GM08714 (cell line): ENCODE measurements around the gene UBA3.

Experiments
- H3K4me3 ChIP-seq: fragments of 200-500 bp; sonication (Bioruptor generic); 2 replicates; pipeline ENCODE4 v1.5.1; 2014; ENCODE audit warnings: mild to moderate bottlenecking, low read length, inconsistent platforms
- ZNF274 ChIP-seq: IDR thresholded peaks from 2 replicates; pipeline ENCODE4 v1.6.1; 2012; ENCODE audit warnings: mild to moderate bottlenecking, low read depth, low read length

UBA3 gene

GRCh38 chr3:69110941-69111546 lies 30.9 kb upstream of the UBA3 start:
- H3K4me3 ChIP-seq = no peak overlapping the region
- TF ChIP-seq ZNF274 = no peak

- no peak overlapping the region for H3K4me3 ChIP-seq
- no peak for TF ChIP-seq ZNF274
These were observed 28.6 kb upstream of the UBA3 start for GRCh38 chr3:69108811-69109210.

GRCh38 chr3:69107841-69108240 lies 27.7 kb upstream of the UBA3 start:
- no peak overlapping the region for H3K4me3 ChIP-seq
- TF ChIP-seq ZNF274 = no peak

- H3K4me3 ChIP-seq = no peak overlapping the region
- TF ChIP-seq ZNF274 = no peak
These were observed 25.2 kb upstream of the UBA3 start for GRCh38 chr3:69105320-69105719.

- no peak overlapping the region for H3K4me3 ChIP-seq
- TF ChIP-seq ZNF274 = no peak
These were observed 24.4 kb upstream of the UBA3 start for GRCh38 chr3:69104586-69104985.

GRCh38 chr3:69103123-69103522 lies 23.0 kb upstream of the UBA3 start:
- TF ChIP-seq ZNF274 = no peak
- H3K4me3 ChIP-seq = no peak overlapping the region

GRCh38 chr3:69102384-69102783 lies 22.2 kb upstream of the UBA3 start:
- H3K4me3 ChIP-seq = no peak overlapping the region
- TF ChIP-seq ZNF274 = no peak

- no peak for TF ChIP-seq ZNF274
These were observed 19.4 kb upstream of the UBA3 start for GRCh38 chr3:69099576-69099975.

GRCh38 chr3:69097407-69098086 lies 17.4 kb upstream of the UBA3 start:
- TF ChIP-seq ZNF274 = no peak
- no peak overlapping the region for H3K4me3 ChIP-seq

More at GRCh38 chr3:69099576-69099975, 19.4 kb upstream of the UBA3 start:
- no peak overlapping the region for H3K4me3 ChIP-seq

- no peak overlapping the region for H3K4me3 ChIP-seq
- TF ChIP-seq ZNF274 = no peak
These were observed 16.1 kb upstream of the UBA3 start for GRCh38 chr3:69096299-69096698.

- TF ChIP-seq ZNF274 = no peak
- H3K4me3 ChIP-seq = no peak overlapping the region
These were observed 15.5 kb upstream of the UBA3 start for GRCh38 chr3:69095636-69096035.

GRCh38 chr3:69094467-69095205 lies 14.5 kb upstream of the UBA3 start:
- peak overlapping the region; percentile 22; the same call in 1 of the 2 replicates for H3K4me3 ChIP-seq
- TF ChIP-seq ZNF274 = no peak

- TF ChIP-seq ZNF274 = no peak
- H3K4me3 ChIP-seq = peak overlapping the region; percentile 44; the same call in 1 of the 2 replicates
These were observed 11.9 kb upstream of the UBA3 start for GRCh38 chr3:69092030-69092516.

GRCh38 chr3:69091389-69092029 lies 11.3 kb upstream of the UBA3 start:
- peak overlapping the region; percentile 8 for H3K4me3 ChIP-seq
- TF ChIP-seq ZNF274 = no peak

GRCh38 chr3:69090021-69090420 lies 9.9 kb upstream of the UBA3 start:
- TF ChIP-seq ZNF274 = no peak
- H3K4me3 ChIP-seq = no peak overlapping the region
